Measurements from ENCODE around the gene GVQW3.

Gene GVQW3

DNA sequence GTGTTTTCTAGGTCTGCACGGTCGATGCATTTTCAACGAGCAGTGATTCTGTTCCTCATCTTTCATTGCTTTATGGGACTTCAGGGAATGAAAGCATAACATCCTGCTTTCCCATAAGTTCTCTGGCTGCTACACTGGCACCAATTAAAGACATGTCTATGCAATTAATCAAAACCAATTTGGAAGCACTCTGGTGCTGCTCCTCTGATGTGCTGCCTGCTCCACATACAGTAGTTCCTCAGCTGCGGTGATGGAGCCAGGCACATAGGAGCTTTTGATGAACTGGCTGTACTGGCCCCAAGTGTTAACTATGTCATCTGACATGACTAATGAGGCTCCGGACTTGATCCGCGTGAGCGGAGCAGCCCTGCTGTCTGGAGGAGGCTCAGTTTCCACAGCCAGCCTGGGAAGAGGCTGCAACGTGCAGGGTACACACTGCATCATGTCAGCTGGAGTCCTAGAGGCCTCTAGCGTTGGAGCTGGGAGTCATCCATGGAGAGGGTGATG is 29.8 kb downstream of the GVQW3 start:
- H3K4me3 ChIP-seq (ENCODE audit: low read depth, low read length) = no peak overlapping the region
- TF ChIP-seq, protein P1, sequence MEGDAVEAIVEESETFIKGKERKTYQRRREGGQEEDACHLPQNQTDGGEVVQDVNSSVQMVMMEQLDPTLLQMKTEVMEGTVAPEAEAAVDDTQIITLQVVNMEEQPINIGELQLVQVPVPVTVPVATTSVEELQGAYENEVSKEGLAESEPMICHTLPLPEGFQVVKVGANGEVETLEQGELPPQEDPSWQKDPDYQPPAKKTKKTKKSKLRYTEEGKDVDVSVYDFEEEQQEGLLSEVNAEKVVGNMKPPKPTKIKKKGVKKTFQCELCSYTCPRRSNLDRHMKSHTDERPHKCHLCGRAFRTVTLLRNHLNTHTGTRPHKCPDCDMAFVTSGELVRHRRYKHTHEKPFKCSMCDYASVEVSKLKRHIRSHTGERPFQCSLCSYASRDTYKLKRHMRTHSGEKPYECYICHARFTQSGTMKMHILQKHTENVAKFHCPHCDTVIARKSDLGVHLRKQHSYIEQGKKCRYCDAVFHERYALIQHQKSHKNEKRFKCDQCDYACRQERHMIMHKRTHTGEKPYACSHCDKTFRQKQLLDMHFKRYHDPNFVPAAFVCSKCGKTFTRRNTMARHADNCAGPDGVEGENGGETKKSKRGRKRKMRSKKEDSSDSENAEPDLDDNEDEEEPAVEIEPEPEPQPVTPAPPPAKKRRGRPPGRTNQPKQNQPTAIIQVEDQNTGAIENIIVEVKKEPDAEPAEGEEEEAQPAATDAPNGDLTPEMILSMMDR (IDR thresholded peaks at IDR 0.05; ENCODE audit: borderline replicate concordance, insufficient read depth, low read depth, low read length) = no peak

DNA sequence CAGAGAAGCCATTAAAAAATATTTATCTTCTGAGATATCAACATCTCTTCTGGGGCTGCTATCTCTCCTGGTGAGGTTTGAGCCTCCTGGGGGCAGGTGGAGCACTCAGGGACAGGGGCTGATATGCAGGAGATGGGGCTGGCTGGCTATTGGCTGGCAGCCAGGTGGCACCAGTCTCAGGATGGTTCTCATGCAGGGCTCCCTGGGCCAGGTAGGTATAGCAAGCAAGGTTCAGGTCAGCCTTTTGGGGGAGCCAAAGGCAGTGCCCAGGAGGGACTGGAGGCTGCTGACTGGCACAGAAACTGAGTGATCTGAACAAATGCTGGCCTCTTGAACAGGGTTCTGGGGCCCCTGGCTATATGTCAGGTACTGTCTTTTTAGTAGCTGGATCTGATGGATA is 34.0 kb downstream of the GVQW3 start:
- TF ChIP-seq, protein P1 (IDR thresholded peaks at IDR 0.05; ENCODE audit: borderline replicate concordance, insufficient read depth, low read depth, low read length) = no peak
- H3K4me3 ChIP-seq (ENCODE audit: low read depth, low read length) = no peak overlapping the region

DNA sequence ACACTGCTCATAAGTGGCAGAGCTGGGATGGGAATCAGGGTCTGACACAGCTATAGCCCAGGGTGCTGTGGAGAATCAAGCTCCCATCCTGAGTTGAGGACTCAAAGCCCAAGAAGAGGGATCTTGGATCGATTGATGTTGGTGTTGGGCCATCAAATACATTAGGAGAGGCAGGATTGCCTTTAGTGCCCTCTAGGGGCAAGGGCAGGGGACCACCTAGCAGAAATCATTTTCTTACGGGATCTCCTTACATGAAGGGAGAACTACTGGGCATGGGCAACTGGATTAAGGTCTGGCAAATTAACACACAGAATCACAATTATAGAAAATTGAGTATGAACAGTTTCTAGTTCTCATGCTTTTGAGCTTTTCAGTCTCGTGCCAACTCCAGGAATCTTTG is 38.8 kb downstream of the GVQW3 start:
- no peak overlapping the region for H3K4me3 ChIP-seq (ENCODE audit: low read depth, low read length)
- TF ChIP-seq, protein P1 (IDR thresholded peaks at IDR 0.05; ENCODE audit: borderline replicate concordance, insufficient read depth, low read depth, low read length) = peak; percentile 69

DNA sequence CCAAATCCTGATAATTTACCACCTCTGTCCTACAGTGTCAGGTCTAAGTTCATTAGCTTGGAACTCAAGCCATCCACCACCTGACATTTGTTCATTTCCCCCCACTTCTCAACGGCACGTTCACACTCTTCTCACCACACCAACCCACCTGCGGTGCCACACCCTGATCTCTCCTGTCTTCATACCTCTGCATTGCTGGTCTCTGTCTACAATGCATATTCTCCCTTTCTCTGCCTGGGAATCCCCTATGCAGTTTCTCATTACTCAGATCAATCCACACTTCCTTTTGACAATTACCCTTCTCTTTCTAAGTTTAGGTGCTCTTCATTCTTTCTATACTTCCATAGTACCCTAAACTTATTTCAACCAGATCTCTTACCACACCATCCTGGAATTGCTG is 43.3 kb downstream of the GVQW3 start:
- TF ChIP-seq, protein P1 (IDR thresholded peaks at IDR 0.05; ENCODE audit: borderline replicate concordance, insufficient read depth, low read depth, low read length) = no peak
- H3K4me3 ChIP-seq (ENCODE audit: low read depth, low read length) = no peak overlapping the region

DNA sequence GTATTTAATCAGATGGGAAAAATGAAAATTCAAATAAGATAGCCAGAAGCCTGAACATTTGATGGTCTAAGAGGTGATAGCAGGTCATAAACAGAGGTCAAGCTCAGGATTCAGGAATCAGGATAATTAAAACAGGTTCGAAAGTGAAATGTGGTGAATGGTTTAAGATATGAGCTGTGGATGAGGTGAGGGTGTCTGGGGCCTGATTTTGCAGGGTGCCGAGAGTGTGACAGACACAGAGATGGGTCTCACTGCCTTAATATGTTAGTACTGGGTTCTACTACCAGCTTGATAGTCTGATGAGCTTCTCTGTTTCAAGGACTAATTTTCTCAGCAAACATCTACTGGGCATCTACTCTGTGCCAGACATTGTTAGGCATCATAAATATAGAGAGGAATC is 43.8 kb downstream of the GVQW3 start:
- TF ChIP-seq, protein P1 (IDR thresholded peaks at IDR 0.05; ENCODE audit: borderline replicate concordance, insufficient read depth, low read depth, low read length) = no peak
- no peak overlapping the region for H3K4me3 ChIP-seq (ENCODE audit: low read depth, low read length)

DNA sequence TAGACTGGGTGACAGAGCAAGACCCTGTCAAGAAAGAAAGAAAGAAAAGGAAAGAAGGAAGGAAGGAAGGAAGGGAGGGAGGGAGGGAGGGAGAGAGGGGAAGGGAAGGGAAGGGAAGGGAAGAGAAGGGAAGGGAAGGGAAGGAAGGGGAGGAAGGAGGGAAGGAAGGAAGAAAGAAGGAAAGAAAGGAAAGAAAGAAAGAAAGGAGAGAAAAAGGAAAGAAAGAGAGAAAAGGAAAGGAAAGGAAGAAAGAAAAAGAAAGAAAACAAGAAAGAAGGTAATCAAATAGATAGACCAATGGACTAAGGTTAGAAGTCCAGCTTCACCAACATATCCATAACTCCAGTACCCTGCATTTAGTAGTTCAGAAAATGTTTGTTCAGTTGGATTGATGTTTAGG is 45.5 kb downstream of the GVQW3 start:
- no peak overlapping the region for H3K4me3 ChIP-seq (ENCODE audit: low read depth, low read length)
- TF ChIP-seq, protein P1 (IDR thresholded peaks at IDR 0.05; ENCODE audit: borderline replicate concordance, insufficient read depth, low read depth, low read length) = no peak

DNA sequence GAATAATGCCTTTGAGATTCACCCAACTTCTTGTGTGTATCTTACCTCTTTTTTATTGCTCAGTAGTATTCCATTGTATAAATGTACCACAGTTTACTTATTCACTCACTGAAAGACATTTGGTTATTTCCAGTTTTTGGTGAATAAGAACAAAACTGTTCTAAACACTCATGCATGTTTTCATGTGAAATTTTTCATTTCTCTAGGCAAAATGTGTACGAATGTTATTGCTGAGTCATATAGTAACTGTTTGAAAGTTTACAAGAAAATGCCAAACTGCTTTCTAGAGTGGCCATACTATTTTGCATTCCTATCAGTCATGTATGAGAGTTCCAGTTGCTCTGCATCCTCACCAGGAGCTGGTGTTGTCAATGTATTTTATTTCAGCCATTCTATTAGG is 54.9 kb downstream of the GVQW3 start:
- no peak overlapping the region for H3K4me3 ChIP-seq (ENCODE audit: low read depth, low read length)
- TF ChIP-seq, protein P1 (IDR thresholded peaks at IDR 0.05; ENCODE audit: borderline replicate concordance, insufficient read depth, low read depth, low read length) = no peak
